ENCODE measurements around the gene CCDC24.

The CCDC24 gene

GRCh38 chr1:43963890-43964289 is 27.5 kb upstream of the CCDC24 start:
- DNase-seq = no peak

- no peak for DNase-seq
Measured at GRCh38 chr1:43965316-43965715, 26.1 kb upstream of the CCDC24 start.

DNA sequence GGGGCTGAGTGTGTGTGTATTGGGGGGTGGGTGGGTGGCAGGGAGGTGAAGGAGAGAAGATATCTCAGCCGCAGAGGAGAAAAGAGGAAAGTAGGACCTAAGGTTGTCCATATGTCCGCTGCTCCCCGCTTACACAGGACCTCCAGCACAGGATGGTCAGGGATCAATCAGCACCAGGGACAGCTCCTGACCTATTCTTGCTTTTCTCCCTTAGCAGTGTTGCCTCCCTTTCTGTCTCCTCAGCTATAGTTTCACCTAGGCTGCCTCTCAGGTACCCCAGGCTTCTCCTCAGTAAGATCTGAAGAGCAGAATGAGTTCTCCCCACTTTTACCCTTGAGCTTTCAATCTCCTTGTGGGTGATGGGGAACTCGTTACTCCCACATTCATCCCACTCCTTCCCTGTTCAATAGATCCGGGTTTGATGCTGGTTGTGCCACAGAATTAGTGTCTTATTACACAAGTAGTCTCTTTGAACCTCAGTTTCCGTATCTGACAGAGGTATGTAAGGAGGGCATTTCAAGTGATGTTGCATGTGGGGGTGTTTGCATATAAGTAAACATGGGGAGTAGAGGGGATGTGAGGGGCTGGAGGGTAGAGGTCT is 23.0 kb upstream of the CCDC24 start:
- DNase-seq = no peak

- DNase-seq = no peak
Measured at GRCh38 chr1:43969416-43969745, 22.0 kb upstream of the CCDC24 start.

DNA sequence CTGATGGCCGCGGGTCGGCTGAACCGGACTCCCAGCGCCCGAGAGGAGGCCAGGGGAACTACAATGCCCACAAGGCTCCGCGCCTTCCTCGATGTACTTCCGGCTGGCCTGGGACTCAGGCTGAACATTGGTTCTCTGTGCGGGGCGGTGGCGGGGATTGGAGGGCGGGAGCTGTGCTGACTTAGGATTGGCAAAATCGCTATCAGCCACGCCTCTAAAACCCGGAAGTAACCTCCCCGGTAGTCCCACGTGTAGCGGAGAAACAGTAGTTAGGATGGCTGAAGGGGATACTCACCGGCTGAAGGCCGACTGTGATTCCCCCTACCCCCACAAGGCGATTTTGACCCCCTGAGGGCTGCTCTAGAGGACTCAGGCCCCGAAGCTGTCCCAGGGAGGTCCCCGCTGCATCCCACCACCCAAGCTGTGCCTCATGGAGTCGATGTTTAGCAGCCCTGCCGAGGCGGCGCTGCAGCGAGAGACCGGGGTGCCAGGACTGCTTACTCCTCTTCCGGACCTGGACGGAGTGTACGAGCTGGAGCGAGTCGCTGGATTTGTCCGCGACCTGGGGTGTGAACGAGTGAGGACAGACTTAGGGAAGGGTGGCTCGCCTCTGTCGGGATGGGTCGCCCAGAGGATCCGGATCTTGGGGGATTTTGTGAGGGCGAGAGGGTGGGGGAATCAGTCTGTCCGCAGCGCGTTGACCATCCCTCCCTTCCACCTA is 21.5 kb upstream of the CCDC24 start, which contains the start of gene DPH2:
TSS of gene DPH2 (plus strand) at position 265 of the 721 bp plus-strand sequence. CDS start at position 431, 166 bp downstream.
- DNase-seq = peak; percentile 99

GRCh38 chr1:43970502-43970901 is 20.9 kb upstream of the CCDC24 start:
- no peak for DNase-seq

DNA sequence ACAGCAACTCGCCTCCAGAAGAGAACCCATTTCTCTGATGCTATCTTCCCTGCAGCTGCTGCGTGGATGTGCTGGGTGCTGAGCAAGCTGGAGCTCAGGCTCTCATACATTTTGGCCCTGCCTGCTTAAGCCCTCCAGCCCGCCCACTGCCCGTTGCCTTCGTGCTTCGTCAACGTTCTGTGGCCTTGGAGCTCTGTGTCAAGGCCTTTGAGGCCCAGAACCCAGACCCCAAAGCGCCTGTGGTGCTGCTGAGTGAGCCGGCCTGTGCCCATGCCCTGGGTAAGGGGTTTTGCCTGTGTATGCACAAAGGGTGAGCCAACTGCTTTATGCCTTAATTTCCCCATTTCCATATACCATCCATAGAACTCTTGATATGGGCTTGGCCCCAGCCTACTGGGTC is 20.5 kb upstream of the CCDC24 start:
- DNase-seq = no peak

DNA sequence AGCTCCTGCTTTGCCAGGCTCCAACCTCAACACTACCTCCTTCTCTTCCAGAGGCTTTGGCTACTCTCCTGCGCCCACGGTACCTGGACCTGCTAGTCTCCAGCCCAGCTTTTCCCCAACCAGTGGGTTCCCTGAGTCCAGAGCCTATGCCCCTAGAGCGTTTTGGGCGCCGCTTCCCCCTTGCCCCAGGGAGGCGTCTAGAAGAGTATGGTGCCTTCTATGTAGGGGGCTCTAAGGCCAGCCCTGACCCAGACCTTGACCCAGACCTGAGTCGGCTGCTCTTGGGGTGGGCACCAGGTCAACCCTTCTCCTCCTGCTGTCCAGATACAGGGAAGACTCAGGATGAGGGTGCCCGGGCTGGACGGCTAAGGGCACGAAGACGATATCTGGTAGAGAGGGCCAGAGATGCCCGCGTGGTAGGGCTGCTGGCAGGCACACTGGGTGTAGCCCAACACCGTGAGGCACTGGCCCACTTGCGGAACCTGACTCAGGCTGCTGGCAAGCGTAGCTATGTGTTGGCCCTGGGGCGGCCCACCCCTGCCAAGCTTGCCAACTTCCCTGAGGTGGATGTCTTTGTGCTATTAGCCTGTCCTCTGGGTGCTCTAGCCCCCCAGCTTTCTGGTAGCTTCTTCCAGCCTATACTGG is 19.9 kb upstream of the CCDC24 start:
- DNase-seq = no peak

GRCh38 chr1:43973981-43974442 is 17.4 kb upstream of the CCDC24 start:
- DNase-seq = peak; percentile 65

- DNase-seq = peak; percentile 95
Measured at GRCh38 chr1:43974443-43975248, 16.8 kb upstream of the CCDC24 start, which contains the start of gene ATP6V0B. ATP6V0B (plus strand) TSS chr1:43974960; CDS start chr1:43975041, 81 bp downstream.

DNA sequence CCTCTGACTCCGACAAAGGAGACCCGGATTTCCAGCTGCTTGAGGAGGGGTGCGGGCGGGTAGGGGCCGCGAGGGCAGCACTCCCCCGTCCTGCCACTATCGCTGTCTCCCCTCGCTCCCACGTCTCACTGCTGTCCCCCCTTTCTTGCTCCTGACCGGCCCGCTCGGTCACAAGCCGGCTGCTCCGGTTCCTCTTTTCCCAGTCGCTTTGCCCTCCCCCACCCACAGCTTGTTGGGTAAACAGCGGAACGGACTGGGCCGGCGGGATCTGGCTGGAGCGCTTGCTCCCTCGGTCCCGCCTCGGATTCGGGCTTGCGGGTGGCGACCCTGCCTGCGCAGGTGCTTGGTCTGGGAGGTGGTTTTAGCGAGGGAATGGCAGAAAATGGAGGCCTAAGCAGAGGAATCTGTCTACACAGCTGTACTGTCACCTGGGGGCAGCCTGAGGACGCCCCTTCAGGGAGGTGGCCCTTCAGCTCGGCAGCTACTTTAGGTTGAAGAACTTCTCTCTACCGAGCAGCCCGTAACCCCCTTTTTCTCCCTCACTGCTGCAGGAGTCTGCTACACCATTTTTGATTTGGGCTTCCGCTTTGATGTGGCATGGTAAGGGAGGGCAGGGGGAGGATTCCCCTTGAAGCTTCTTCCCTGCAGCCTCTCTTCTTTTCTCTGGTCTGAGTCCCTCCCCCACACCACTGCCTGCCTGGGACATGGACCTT is 16.0 kb upstream of the CCDC24 start:
- no peak for DNase-seq

DNA sequence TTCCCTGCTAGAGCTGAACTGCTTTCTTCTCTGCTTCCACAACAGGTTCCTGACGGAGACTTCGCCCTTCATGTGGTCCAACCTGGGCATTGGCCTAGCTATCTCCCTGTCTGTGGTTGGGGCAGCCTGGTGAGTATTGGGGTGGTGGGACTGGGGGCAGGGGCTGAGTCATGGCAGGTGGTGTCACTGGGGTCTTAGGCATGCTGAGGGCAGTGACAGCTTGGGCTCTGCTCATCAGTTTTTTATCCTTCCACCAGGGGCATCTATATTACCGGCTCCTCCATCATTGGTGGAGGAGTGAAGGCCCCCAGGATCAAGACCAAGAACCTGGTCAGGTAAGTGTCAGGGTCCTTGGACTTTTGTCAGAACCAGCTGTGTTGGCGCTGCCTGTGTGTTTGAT is 15.4 kb upstream of the CCDC24 start:
- DNase-seq = no peak

DNA sequence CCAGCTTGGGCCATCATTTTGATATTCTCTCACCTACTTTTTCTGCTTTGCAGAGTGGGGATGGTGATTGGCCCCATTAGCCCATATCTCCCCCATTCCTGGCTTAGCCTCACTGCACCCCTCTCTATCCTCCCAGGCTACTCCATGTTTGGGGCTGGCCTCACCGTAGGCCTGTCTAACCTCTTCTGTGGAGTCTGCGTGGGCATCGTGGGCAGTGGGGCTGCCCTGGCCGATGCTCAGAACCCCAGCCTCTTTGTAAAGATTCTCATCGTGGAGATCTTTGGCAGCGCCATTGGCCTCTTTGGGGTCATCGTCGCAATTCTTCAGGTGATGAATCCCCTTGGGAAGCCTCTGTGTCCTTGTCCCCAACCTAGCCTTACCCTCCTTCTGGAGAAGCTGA is 14.5 kb upstream of the CCDC24 start:
- no peak for DNase-seq

DNA sequence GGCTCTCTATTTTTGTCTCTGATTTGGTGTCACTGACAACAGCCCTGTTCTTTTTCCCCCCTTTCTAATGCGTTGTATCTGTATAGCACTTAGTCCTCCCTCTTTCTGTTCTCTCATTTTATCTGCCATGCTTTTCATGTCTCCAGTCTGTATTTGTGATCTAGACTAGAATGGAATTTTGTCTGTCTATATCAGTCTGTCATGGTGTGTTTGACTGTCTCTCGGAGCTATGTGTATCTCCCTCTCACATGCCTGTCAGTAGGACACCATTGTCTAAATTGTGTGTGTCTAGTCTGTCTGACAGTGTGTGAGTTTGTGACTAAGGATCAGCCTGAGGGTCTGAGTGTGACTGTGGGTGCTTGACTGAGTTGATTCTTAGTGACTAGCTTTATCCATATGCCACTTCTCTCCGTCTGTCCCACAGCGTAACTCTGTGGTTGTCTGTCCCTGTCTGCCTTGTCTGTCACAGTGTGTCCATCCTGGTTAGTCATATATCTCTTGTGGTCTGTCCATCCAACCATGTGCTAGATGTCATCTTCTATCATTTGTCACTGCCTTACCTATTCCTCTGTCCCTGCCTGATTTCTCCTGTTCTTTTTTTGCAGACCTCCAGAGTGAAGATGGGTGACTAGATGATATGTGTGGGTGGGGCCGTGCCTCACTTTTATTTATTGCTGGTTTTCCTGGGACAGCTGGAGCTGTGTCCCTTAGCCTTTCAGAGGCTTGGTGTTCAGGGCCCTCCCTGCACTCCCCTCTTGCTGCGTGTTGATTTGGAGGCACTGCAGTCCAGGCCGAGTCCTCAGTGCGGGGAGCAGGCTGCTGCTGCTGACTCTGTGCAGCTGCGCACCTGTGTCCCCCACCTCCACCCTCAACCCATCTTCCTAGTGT is 13.8 kb upstream of the CCDC24 start:
- DNase-seq = no peak

DNA sequence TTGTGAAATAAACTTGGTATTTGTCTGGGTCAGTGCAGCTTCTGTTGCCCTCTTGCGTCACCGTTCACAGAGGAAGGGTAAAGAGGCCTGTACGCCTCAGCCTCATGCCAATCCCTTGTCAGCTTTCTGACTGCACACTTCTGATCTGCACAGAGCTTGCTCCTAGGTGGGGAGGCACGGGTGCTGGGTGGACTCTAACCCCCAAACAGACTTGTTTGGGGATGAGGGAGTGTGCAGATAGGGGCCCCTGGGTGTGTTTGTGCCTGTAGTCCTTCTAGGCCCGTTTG is 13.2 kb upstream of the CCDC24 start:
- DNase-seq = no peak

DNA sequence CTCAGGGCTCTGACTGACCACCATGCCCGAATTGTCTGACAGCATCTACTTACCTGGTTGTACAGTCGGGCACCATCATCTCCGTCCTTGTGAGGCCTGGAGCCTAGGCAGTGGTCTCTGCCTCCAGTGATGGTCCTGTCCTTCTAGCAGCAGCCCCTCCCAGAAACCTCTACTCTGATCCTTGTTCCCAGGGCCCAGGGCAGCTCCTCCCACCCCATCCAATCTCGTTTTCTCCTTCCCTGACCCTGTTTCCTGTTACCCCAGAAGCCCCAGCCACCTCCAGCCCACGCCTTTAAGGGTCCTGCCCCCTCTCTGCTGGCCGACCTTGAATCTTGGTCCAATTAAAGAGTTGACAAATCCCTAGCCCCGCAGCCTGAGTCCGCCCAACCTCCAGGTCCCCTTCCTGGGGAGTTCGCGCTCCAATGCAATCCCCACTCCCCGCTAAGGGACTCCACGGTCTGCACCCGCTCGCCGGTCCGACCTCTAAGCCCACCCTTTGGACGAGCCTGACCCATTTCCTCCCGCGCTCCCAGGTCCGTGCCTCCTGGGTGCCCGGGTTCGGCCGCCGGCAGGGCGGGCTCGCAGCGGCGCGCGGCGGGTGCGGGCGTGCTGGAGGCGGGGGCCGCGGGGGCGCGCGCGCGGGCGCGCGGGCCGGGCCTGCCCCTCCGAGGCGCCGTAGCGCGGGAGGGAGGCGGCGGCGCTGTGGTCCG is 12.7 kb upstream of the CCDC24 start, which contains the start of gene B4GALT2:
TSS of gene B4GALT2 (plus strand) at position 660 of the 710 bp plus-strand sequence. CDS start 1,951 bp downstream, outside the sequence.
- peak; percentile 23 for DNase-seq

GRCh38 chr1:43979261-43979527 is 12.2 kb upstream of the CCDC24 start:
- DNase-seq = no peak

GRCh38 chr1:43979528-43980254 is 11.7 kb upstream of the CCDC24 start:
- no peak for DNase-seq

GRCh38 chr1:43980255-43981134 is 10.9 kb upstream of the CCDC24 start:
- no peak for DNase-seq

DNA sequence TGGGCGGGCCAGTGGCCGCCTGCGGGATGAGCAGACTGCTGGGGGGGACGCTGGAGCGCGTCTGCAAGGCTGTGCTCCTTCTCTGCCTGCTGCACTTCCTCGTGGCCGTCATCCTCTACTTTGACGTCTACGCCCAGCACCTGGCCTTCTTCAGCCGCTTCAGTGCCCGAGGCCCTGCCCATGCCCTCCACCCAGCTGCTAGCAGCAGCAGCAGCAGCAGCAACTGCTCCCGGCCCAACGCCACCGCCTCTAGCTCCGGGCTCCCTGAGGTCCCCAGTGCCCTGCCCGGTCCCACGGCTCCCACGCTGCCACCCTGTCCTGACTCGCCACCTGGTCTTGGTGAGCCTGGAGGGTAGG is 10.3 kb upstream of the CCDC24 start:
- DNase-seq = no peak
